ENCODE data around the gene IRF6.

Gene IRF6

DNA sequence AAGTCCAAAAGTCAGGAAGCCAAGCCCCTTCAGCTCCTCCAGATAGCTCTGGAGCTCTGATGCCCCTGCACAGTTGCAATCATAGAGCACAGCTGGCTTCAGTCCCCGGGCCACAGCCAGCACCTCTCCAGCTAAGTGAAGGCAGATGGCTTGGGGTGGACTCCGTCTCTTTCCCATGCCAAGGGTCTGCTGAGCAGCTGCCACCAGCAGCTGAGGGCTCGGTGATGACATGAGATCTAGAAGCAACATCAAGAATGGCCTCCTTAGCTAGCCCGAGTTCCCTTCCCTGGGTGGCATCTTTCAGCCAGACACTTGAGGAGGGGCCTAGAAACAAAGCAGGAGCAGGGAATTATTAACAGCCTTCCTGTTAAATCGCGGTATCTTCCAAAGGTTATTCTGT lies 22.6 kb downstream of the IRF6 start:
- H3K4me3 ChIP-seq (ENCODE audit: low read depth, low read length) = peak overlapping the region; percentile 91
- no peak for DNase-seq (ENCODE audit: low read depth)
- TF ChIP-seq, protein P1, sequence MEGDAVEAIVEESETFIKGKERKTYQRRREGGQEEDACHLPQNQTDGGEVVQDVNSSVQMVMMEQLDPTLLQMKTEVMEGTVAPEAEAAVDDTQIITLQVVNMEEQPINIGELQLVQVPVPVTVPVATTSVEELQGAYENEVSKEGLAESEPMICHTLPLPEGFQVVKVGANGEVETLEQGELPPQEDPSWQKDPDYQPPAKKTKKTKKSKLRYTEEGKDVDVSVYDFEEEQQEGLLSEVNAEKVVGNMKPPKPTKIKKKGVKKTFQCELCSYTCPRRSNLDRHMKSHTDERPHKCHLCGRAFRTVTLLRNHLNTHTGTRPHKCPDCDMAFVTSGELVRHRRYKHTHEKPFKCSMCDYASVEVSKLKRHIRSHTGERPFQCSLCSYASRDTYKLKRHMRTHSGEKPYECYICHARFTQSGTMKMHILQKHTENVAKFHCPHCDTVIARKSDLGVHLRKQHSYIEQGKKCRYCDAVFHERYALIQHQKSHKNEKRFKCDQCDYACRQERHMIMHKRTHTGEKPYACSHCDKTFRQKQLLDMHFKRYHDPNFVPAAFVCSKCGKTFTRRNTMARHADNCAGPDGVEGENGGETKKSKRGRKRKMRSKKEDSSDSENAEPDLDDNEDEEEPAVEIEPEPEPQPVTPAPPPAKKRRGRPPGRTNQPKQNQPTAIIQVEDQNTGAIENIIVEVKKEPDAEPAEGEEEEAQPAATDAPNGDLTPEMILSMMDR (conservative IDR thresholded peaks at IDR 0.05; ENCODE audit: low read depth, low read length) = no peak

DNA sequence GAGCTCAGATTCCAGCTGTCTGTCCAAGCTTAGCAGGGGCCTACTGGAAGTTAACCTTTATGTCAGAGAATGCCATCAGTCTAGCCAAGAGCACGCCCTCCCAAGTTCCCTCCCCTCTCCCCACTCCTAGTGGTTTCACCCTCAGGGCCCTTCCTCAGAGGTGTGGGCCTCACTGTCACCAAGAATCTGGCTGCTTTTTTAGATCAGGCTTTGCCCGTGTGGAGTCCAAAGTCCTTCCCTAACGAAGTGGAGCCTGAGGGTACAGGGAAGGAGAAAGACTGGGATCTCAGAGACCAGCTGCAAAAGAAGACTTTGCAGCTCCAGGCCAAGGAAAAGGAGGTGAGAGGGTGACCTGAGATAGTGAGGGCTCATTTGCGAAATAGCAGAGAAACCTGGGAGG lies 25.7 kb downstream of the IRF6 start:
- DNase-seq (ENCODE audit: low read depth) = no peak
- TF ChIP-seq, protein P1 (conservative IDR thresholded peaks at IDR 0.05; ENCODE audit: low read depth, low read length) = no peak
- H3K4me3 ChIP-seq (ENCODE audit: low read depth, low read length) = no peak overlapping the region

DNA sequence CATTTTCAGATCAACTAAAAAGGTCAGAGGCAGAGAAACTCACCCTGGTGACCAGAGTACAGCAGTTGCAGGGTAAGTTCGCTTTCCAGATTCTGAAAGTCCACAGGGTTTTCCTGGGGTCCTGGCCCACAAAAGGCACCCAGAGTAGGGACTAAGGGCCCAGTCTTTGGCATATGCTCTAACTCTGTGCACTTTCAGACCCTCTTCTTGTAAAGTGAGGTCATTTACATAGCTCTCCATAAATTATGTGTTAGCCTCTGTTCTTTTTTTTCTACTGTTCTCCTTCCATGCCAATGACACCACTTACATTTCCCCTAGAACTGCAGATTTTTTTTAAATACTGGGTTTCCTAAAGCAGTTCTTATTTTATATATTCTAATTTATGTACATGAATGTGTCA lies 27.8 kb downstream of the IRF6 start:
- DNase-seq (ENCODE audit: low read depth) = no peak
- TF ChIP-seq, protein P1 (conservative IDR thresholded peaks at IDR 0.05; ENCODE audit: low read depth, low read length) = no peak
- no peak overlapping the region for H3K4me3 ChIP-seq (ENCODE audit: low read depth, low read length)

DNA sequence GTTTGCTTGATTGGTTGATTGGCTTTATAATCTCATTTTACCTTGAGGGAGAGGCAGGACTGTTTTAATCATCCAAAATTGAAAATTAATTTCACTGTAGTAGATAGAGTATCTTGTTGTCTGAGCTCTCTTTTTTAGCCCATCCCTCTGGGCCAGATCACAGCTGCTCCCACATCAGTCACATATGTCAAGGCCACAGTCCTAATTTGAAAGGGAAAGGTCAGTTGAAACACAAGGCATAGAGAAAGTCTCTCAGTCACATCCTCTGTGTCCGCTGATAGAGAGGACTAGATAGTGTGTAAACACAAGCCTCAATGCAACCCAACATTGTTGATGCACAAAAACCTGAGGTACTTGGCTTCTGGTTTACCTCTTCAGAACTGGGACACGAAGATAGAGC lies 28.4 kb downstream of the IRF6 start:
- H3K4me3 ChIP-seq (ENCODE audit: low read depth, low read length) = no peak overlapping the region
- no peak for DNase-seq (ENCODE audit: low read depth)
- TF ChIP-seq, protein P1 (conservative IDR thresholded peaks at IDR 0.05; ENCODE audit: low read depth, low read length) = no peak

DNA sequence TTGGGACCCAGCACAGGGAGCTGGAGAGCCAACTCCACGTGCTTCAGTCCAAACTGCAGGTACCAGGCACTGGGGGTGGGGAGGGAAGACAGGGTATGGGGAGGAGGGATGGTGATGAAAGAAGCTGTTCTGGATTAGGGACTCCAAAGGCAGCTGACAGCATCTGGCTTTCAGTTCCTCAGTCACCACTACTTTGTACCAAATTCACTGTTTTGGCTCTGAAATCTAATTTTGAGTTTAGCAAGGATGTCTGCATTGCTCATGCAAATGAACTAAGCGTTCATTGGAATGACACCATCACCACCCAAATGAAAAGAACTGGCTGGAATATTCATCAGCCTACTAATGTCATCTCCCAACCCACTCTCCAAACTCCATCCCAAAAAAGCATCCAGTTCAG lies 30.3 kb downstream of the IRF6 start:
- no peak for DNase-seq (ENCODE audit: low read depth)
- TF ChIP-seq, protein P1 (conservative IDR thresholded peaks at IDR 0.05; ENCODE audit: low read depth, low read length) = no peak
- no peak overlapping the region for H3K4me3 ChIP-seq (ENCODE audit: low read depth, low read length)

DNA sequence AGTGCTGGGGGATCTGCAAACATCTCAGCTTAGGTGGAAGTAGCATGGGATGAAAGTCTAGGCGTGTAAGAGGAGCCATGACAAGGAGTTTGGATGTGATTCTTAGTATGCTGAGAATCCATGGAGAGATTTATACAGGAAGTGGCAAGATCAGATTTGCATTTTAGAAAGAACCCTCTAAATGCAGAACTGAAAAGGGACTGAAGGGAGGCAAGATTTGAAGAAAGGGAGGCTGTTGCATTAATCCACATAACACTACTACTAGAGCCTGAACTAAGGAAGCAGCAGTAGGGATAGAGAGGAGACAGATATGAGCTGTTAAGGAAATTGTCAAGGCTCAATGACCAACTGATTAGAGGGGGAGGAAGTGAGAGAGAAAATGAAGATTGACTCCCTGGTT lies 31.4 kb downstream of the IRF6 start:
- TF ChIP-seq, protein P1 (conservative IDR thresholded peaks at IDR 0.05; ENCODE audit: low read depth, low read length) = no peak
- no peak overlapping the region for H3K4me3 ChIP-seq (ENCODE audit: low read depth, low read length)
- DNase-seq (ENCODE audit: low read depth) = no peak

DNA sequence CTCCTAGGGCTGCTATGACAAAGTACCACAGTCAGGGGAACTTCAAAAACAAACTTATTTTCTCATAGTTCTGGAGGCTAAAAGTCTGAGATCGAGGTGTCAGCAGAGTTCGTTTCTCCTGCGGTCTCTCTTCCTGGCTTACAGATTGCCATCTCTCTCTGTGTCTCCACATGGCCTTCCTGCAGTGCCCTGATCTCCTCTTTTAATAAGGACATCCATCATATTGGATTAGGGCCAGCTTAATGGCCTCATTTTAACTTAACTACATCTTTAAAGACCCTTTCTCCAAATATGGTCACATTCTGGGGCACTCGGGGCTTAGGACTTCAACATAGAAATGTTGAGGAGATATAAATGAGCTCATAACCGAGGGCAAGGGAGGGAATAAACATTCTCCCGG lies 33.8 kb downstream of the IRF6 start:
- no peak for DNase-seq (ENCODE audit: low read depth)
- no peak overlapping the region for H3K4me3 ChIP-seq (ENCODE audit: low read depth, low read length)
- TF ChIP-seq, protein P1 (conservative IDR thresholded peaks at IDR 0.05; ENCODE audit: low read depth, low read length) = no peak
